OCI-LY3 (cell line): ENCODE results near the gene SYNGR2.

Experiments used
- CTCF ChIP-seq: fragments of 200-600, 300-600 bp; sonication (generic); IDR thresholded peaks from 2 replicates; pipeline ENCODE4 v1.5.1; 2014; ENCODE audit warnings: antibody characterized with exemption, low read length, low read depth
- EZH2phosphoT487 ChIP-seq: fragments of 200-600 bp; shearing (Covaris generic); IDR thresholded peaks from 2 replicates; pipeline ENCODE4 v1.6.1; 2018; ENCODE audit warnings: antibody characterized with exemption, mixed run types, low read depth

- no peak for TF ChIP-seq CTCF
- TF ChIP-seq EZH2phosphoT487 = no peak
Observed at GRCh38 chr17:78196716-78197115, 28.3 kb downstream of the SYNGR2 start.
